KG1 (cell line): ENCODE data around the gene PYHIN1.
A peak's percentile ranks its signal among the peaks of the same experiment; 100 is the strongest.
"Not testable (repeated sequence)": the region's sequence is repeated elsewhere in the genome, so short reads cannot be mapped to it uniquely, and the experiment has no call there.

Source experiments
- DNase-seq: peaks from one replicate; lab custom pipeline; 2025; lab: John Stamatoyannopoulos, UW

The PYHIN1 gene

DNA sequence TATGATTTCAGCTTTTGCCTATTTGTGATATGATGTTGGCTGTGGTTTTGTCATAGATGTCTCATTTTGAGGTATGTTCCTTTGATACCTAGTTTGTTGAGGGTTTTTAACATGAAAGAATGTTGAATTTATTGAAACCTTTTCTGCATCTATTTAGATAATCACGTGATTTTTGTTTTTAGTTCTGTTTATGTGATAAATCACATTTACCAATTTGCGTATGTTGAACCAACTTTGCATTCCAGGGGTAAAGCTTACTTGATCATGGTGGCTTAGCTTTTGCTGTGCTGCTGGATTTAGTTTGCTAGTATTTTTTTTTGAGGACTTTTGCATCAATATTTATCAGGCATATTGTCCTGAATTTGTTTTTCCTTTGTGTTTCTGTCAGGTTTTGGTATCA, 51.9 kb downstream of the PYHIN1 start:
- no peak for DNase-seq

DNA sequence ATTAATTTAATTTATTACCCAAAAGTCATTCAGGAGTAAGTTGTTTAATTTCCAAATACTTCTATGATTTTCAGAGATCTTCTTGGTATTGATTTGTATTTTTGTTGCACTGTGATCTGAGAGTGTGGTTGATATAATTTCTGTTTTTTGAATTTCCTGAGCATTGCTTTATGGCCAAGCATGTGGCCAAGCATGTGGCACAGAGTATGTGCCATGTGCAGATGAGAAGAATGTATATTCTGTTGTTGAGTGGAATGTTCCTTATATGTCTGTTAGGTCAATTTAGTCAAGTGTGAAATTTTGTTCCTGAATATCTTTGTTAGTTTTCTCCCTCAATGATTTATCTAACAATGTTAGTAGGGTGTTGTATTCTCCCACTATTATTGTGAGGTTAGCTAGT, 53.0 kb downstream of the PYHIN1 start:
- no peak for DNase-seq

DNA sequence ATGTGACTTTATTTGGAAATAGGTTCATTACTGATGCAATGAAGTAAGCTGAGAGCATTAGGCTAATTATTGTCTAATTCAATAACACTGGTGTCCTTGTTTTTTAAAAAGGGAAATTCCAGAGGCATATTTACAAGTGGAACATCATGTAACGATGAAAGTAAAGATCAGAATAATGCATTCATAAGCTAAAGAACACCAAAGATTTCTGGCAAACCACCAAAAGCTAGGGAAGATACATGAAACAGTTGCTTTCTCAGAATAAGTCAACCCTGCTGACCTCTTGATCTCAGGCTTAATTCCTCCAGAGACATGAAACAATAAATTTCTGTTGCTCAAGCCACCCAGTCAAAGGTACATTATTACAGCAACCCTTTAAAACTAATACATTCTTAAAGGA, 58.1 kb downstream of the PYHIN1 start:
- no peak for DNase-seq

DNA sequence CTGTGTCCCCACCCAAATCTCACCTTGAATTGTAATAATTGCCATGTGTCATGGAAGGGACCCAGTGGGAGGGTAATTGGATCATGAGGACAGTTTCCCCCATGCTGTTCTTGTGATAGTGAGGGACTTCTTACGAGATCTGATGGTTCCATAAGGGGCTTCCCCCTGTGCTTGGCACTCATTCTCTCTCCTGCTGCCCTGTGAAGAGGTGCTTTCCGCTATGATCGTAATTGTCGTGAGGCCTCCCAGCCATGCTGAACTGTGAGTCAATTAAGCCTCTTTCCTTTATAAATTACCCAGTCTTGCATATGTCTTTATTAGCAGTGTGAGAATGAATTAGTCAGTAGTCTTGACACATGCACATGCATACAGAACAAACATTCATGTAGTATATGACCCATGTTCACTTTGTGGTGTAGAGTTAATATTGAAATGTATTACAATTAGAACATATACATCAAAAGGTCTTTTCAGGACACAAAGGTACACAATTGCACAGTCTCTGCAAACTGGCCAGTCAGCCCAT, 61.5 kb downstream of the PYHIN1 start:
- DNase-seq: no peak

DNA sequence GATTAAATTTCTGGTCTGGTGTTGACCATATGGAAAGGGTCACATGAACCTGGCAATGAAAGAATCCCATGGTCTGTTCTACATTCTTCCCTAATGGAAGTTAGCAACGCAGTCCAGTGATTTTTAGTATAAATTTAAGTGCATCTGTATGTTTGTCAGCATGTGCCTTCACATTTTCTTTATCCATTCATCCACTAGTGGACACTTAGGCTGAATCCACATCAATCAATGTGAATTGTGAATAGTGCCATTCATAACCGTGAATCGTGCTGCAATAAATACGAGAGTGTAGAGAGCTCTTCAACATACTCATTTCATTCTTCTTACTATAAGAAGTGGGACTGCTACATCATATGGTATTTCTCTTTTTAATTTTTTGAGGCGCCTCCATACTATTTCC, 65.6 kb downstream of the PYHIN1 start:
- DNase-seq: no peak

- no peak for DNase-seq
These were observed 66.9 kb downstream of the PYHIN1 start for GRCh38 chr1:158998037-158998780.

GRCh38 chr1:158998781-158999161, 67.4 kb downstream of the PYHIN1 start:
- DNase-seq: peak; percentile 71

- no peak for DNase-seq
These were observed 68.1 kb downstream of the PYHIN1 start for GRCh38 chr1:158999316-159000069.

- no peak for DNase-seq
These were observed 68.7 kb downstream of the PYHIN1 start for GRCh38 chr1:159000070-159000409.

DNA sequence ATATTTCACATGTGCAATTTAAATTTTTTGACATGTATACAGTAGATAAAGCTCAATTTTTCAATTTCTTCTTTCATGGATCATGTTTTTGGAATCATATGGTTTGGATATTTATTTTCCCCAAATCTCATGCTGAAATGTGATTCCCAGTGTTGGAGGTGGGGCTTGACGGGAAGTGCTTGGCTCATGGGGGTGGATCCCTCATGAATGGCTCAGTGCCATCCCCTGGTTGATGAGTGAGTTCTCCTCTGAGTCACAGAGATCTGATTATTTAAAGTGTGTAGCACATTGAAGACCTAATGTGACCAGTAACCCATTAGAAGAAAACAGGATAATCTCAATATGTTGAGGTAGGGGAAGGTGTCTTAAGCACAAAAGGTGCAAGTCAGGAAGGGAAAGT, 69.3 kb downstream of the PYHIN1 start:
- DNase-seq: no peak

DNA sequence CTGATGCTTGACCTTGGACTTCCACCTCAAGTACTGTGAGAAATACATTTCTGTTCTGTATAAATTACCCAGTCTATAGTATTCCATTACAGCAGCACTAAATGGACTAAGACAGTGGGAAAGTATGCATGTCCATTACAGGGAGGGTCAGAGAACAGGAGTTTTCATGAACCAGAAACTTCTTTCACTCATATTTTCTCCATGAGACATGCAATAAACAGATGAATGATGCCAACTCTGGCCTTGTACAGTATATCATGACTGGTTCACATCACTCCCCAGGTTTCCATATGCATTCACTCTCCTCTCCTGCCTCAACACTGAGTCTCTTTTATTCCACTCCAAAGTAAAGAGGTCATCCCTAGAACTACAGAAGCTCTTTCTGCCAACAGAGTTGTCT, 73.8 kb downstream of the PYHIN1 start:
- DNase-seq: no peak

- no peak for DNase-seq
These were observed 74.3 kb downstream of the PYHIN1 start for GRCh38 chr1:159005676-159006075.

- not testable (repeated sequence) for DNase-seq
These were observed 75.0 kb downstream of the PYHIN1 start for GRCh38 chr1:159006210-159006807.

DNA sequence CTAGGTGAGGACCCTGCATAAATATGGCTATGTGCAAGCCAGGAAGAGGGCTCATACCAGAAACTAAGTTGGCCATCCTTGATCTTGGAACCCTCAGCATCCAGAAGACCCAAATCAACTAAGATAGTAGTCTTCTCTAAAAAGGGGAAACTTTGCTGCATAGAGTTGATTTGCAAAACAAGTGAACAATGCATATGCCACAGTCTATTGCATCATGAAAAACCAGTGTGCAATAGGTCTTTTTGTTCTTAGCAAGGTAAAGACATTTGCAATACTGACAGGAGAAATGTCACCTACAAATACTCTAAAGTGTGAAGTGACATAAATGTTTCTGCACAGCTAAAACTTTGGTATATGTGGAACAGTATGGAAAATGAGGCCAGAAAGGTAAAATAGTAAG, 76.4 kb downstream of the PYHIN1 start:
- DNase-seq: no peak

- DNase-seq: peak; percentile 65
These were observed 77.4 kb downstream of the PYHIN1 start for GRCh38 chr1:159008744-159009188.

DNA sequence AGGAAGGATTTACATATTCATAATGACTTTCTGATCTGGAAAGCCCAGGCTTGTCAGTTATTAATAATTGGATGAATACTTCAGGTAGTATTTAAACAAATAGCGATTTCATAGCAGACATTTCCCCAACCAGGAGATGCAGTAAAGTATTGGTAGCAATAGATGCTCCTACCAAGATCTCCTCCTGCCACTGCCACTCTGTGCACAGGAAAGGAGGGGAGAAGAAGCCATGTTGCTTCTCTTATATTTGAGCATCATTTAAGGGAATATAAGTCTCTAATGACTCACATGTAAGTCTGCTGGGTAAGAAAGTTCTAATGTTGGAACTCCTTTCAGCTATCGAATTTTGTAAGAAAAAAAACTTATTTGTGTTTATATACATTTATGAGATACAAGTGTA, 77.9 kb downstream of the PYHIN1 start:
- no peak for DNase-seq

GRCh38 chr1:159009704-159010361, 78.5 kb downstream of the PYHIN1 start, which contains the start of gene IFI16:
TSS of gene IFI16 (plus strand) at chr1:159009907. CDS start at chr1:159014681, 4,774 bp downstream.
- peak; percentile 77 for DNase-seq

- DNase-seq: no peak
These were observed 79.0 kb downstream of the PYHIN1 start for GRCh38 chr1:159010391-159010790.

GRCh38 chr1:159011001-159011400, 79.6 kb downstream of the PYHIN1 start:
- DNase-seq: not testable (repeated sequence)

- no peak for DNase-seq
These were observed 80.4 kb downstream of the PYHIN1 start for GRCh38 chr1:159011751-159012150.

DNA sequence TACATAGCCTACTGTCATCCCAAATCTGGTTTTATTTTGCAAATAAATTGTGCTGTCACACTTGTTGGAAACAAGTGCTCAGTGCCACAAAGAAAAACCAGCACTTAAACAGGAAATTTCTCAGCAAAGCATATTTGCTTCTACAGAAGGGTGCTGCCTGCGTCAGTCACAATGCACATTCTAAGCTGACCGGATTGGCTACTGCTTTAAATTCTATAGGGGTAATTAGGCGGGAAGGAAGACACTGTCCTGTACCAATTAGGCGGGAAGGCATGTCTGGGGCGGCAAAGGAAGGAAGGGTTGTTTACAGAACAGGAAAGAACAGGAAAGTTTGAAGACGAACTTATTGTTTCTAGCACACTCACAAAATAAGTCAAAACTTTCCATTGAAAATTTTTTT, 81.1 kb downstream of the PYHIN1 start:
- no peak for DNase-seq

DNA sequence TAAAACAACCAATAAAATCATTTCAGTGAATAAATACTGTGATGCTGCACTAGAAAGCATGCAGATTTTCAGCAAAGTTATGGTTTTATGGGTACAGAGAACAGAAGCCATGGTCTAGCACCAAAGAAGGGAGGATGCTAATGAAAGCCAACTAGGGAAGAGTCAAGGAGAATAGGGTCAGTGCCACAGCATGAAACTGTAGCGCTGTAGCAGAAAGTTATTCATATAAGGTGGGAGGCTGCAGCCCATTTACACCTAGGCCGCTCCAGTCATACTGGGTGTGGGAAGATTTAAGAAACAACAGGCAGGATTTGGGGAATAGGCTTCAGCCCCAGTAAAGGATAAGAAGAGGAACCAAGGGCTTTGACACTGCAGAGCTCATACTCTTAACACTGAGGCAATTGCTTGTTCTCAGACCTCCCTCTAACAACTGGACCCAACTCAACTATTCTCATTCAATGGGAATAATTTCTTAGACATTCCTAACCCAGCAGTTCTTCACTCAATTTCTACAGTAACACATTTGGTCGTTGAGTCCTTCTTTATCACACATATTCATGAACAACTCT, 82.7 kb downstream of the PYHIN1 start:
- no peak for DNase-seq
